Measurements from ENCODE around the gene ICE1. TPM values are rescaled to one million over a fixed set of nuclear protein-coding genes. Genes with fewer than 3 reads are reported as not detected.
A peak's percentile ranks its signal among the peaks of the same experiment; 100 is the strongest.

ICE1 gene
- total and polyA plus RNA-seq, 9 of the 15 experiments (the other 6 are each of a cell fraction or from before 2014, with no cell fraction given), result 4.9 to 47.4 (median 28.2) TPM

- TF ChIP-seq SMARCB1 (IDR thresholded peaks at IDR 0.05; ENCODE audit: insufficient read length, low read depth) (no peak), MYC (IDR thresholded peaks at IDR 0.05; ENCODE audit: low read depth, low read length) (no peak), MYC (CRISPR knock-in tag; IDR thresholded peaks at IDR 0.05; ENCODE audit: borderline replicate concordance, low read depth) (no peak), ZNF780A (CRISPR knock-in tag; IDR thresholded peaks at IDR 0.05) (no peak), NCOA2 (IDR thresholded peaks at IDR 0.05; ENCODE audit: partially characterized antibody in 2 of 2) (no peak), ZNF592 (IDR thresholded peaks at IDR 0.05) (no peak), CBFA2T3 (IDR thresholded peaks at IDR 0.05) (peak; percentile 69), PHTF2 (CRISPR knock-in tag; IDR thresholded peaks at IDR 0.05) (no peak), HDAC2 (IDR thresholded peaks at IDR 0.05) (no peak), TCF3 (CRISPR knock-in tag; IDR thresholded peaks at IDR 0.05) (peak; percentile 22; the same call in 1 of the 2 replicates), ZNF12 (CRISPR knock-in tag; IDR thresholded peaks at IDR 0.05) (no peak), KHSRP (IDR thresholded peaks at IDR 0.05) (no peak), FOXP1 (CRISPR knock-in tag; IDR thresholded peaks at IDR 0.05) (no peak), JUND (IDR thresholded peaks at IDR 0.05; ENCODE audit: borderline replicate concordance, low read depth, low read length) (no peak), JUND (tag; IDR thresholded peaks at IDR 0.05; ENCODE audit: borderline replicate concordance, low read depth, low read length) (no peak), E2F3 (CRISPR knock-in tag; IDR thresholded peaks at IDR 0.05) (no peak), JUNB (CRISPR knock-in tag; conservative IDR thresholded peaks at IDR 0.05) (no peak), TAL1 (IDR thresholded peaks at IDR 0.05) (peak; percentile 27; the same call in 1 of the 2 replicates), SRSF3 (IDR thresholded peaks at IDR 0.05; ENCODE audit: insufficient read depth, low read length) (no peak), RBM17 (IDR thresholded peaks at IDR 0.05; ENCODE audit: borderline replicate concordance, low read depth, low read length) (no peak)
- TF ChIP-seq, protein P1, sequence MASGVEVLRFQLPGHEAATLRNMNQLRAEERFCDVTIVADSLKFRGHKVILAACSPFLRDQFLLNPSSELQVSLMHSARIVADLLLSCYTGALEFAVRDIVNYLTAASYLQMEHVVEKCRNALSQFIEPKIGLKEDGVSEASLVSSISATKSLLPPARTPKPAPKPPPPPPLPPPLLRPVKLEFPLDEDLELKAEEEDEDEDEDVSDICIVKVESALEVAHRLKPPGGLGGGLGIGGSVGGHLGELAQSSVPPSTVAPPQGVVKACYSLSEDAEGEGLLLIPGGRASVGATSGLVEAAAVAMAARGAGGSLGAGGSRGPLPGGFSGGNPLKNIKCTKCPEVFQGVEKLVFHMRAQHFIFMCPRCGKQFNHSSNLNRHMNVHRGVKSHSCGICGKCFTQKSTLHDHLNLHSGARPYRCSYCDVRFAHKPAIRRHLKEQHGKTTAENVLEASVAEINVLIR (CRISPR knock-in tag; IDR thresholded peaks at IDR 0.05), result 0 out of 2 replicates have a peak, but pooled peaks have one; percentile 5
- TF ChIP-seq, protein P2, sequence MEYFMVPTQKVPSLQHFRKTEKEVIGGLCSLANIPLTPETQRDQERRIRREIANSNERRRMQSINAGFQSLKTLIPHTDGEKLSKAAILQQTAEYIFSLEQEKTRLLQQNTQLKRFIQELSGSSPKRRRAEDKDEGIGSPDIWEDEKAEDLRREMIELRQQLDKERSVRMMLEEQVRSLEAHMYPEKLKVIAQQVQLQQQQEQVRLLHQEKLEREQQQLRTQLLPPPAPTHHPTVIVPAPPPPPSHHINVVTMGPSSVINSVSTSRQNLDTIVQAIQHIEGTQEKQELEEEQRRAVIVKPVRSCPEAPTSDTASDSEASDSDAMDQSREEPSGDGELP (CRISPR knock-in tag; IDR thresholded peaks at IDR 0.05; ENCODE audit: borderline replicate concordance), result peak; percentile 67; the same call in 1 of the 2 replicates
- TF ChIP-seq, protein P3, sequence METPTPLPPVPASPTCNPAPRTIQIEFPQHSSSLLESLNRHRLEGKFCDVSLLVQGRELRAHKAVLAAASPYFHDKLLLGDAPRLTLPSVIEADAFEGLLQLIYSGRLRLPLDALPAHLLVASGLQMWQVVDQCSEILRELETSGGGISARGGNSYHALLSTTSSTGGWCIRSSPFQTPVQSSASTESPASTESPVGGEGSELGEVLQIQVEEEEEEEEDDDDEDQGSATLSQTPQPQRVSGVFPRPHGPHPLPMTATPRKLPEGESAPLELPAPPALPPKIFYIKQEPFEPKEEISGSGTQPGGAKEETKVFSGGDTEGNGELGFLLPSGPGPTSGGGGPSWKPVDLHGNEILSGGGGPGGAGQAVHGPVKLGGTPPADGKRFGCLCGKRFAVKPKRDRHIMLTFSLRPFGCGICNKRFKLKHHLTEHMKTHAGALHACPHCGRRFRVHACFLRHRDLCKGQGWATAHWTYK (CRISPR knock-in tag; IDR thresholded peaks at IDR 0.05), result no peak
Observed at GRCh38 chr5:5374009-5374715, 48.3 kb upstream of the ICE1 start (continued).

Measured in K562 (cell line).